Stimulated activated CD8-positive, alpha-beta memory T cell treated with anti-CD3 and anti-CD28 coated beads, Interleukin-4, amount 100 ng/mL, for 48 hours (primary cell): Measurements from ENCODE around the gene CELF2.
"Not testable (repeated sequence)": the region's sequence is repeated elsewhere in the genome, so short reads cannot be mapped to it uniquely, and the experiment has no call there.

Source experiments
- DNase-seq: peaks from one replicate; pipeline ENCODE4 v3.0.0-alpha.2; 2020

CELF2 gene

DNA sequence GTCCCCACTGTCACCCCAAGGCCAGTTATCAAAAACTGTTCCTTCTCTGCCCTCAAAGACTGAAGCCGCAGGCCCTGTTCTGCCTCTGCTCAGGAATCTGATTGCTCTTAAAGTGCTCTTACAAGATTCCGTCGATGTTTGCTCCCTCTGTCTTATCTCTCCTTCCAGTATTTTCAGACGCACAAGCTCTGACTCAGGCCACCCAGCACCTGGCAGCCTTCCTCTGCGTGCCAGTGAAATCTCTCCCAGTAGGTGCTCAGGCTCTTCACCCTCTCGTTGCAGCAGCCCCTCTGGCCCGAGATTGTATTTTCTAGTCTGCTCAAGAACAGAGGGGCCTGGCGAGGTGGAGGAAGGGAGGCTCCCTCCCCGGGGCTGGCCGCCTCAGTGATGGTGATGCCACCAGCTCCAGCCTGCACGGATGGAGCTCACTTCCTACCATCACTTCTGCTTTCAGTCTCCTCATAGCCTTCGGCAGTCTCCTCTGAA lies 317.5 kb downstream of the CELF2 start:
- no peak for DNase-seq

DNA sequence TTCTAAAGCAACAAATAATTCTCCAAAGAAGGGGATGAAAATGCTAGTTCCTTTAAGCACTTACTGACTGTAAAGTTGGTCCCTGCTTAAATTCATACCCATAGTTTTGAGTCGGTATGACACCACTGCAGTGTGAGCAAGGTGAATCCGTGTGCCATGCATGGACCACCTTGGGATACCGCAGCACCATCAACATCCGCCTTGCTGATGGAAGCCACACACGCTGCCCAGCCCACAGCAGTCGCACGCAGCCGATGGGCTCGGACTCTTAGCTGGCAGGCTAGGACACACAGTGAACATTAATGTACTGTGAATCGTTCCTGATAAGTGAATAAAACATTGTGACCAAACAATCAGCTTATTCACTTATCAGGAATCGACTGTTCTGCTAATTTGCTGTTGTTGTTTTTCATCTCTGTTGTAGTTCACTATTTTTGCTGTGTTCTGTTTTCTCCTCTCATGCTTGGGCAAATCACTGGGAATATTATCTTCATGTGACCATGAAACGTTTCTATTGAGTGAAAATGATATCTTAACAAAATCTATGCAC lies 318.3 kb downstream of the CELF2 start:
- DNase-seq: no peak

GRCh38 chr10:11336722-11337162 lies 319.1 kb downstream of the CELF2 start:
- no peak for DNase-seq

- DNase-seq: no peak
Observed at GRCh38 chr10:11337516-11337915, 319.8 kb downstream of the CELF2 start.

- no peak for DNase-seq
Observed at GRCh38 chr10:11338160-11338844, 320.6 kb downstream of the CELF2 start.

GRCh38 chr10:11339013-11339412 lies 321.3 kb downstream of the CELF2 start:
- DNase-seq: no peak

GRCh38 chr10:11339660-11340059 lies 322.0 kb downstream of the CELF2 start:
- no peak for DNase-seq

- no peak for DNase-seq
Observed at GRCh38 chr10:11341283-11341960, 323.8 kb downstream of the CELF2 start.

GRCh38 chr10:11344081-11344480 lies 326.4 kb downstream of the CELF2 start:
- no peak for DNase-seq

DNA sequence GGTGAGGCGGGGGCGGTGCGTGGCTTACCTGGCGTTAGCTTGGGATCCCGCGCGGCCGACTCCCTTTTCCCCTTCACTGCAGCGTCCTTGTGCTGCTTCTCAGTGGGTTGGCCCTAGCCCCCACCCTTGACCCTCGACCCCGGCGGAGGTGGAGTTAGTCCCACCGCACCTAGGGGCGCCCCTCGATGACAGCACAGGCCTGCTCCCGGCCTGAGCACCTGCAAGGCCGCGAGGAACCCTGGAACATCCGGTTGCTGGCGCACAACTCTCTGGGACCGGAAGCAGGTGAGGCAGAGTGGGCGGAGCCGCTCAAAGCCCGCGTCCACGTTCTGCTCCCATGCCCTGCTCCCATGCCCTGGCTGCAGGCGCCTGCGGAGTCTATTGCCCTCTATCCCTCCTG lies 326.9 kb downstream of the CELF2 start:
- DNase-seq: no peak

GRCh38 chr10:11345224-11346054 lies 327.8 kb downstream of the CELF2 start:
- DNase-seq: no peak

GRCh38 chr10:11347580-11347979 lies 329.9 kb downstream of the CELF2 start:
- not testable (repeated sequence) for DNase-seq

- no peak for DNase-seq
Observed at GRCh38 chr10:11351801-11352200, 334.1 kb downstream of the CELF2 start.

DNA sequence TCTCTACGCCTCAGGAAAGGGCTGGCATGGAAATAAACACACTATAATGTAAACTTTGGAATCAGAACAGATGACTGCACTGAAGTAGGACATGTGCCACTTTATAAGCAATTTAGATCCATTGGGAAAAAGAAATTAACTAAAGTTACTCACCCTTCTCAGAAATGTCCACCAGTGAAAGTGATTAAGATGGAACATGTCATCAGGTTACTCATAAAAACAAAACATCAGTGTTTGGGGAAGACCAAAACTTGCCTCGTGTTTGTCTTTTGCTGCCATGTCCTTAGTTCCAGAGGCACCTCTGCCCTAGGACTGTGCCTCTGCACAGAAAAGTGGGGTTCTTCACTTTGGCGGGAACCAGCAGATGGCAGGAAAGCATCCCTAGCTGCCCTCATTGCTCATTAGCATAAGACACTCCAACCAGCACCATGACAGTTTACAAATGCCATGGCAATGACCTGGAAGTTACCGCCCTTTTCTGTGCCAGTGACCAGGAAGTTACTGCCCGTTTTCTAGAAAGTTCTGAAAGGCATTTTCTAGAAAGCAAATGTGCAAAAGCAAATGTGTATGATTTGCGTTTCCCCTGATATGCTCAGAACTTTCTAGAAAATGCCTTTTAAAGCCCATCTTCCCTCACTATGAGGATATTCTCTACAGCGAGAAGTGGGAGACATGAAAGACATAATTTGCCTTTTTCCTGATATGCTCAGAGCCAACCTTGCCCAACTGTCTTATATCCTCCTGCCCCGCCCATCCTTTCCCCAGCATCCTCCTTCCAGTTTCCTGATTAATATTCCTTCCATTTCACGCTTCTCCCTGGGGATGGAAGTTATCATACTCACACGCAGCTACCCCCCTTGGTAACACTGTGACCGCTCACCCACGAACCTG lies 335.6 kb downstream of the CELF2 start:
- DNase-seq: no peak

DNA sequence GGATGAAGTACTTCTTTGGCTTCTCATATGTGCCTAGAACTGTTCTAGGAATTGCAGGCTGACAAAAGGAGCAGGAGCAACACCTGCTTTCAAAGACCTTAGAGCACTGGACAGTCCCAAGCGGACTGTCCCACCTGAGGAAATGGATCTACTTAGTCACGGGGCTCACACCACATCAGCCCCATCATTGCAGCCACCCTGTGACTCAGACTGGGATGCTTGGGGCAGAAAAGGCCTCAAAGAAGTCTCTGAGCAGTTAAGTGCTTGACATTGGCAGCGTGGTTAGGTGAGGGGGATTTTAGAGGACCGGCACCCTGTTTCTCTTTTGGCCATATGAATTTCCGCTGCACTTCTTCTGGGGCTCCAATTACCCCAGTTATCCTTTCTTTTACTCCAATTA lies 337.2 kb downstream of the CELF2 start:
- no peak for DNase-seq

- DNase-seq: no peak
Observed at GRCh38 chr10:11355592-11355991, 337.9 kb downstream of the CELF2 start.

- DNase-seq: no peak
Observed at GRCh38 chr10:11357439-11357838, 339.8 kb downstream of the CELF2 start.

DNA sequence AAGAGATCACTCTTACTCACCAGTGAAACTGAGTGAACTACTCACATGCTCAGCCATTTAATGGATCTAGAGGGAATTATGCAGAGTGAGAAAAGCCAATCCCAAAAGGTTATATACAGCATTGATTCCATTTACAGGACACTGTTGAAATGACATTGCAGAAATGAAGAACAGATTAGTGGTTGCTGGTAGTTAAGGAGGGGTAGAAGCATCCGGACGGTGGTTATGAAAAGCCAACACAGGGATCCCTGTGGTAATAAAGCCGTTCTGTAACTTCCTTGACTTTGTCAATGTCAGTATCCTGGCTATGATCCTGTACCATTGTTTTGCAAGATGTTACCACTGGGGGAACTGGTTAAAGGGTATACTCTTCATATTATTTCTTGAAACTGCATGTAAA lies 340.3 kb downstream of the CELF2 start:
- no peak for DNase-seq

- no peak for DNase-seq
Observed at GRCh38 chr10:11358923-11359575, 341.4 kb downstream of the CELF2 start.

- DNase-seq: no peak
Observed at GRCh38 chr10:11359869-11360268, 342.2 kb downstream of the CELF2 start.

DNA sequence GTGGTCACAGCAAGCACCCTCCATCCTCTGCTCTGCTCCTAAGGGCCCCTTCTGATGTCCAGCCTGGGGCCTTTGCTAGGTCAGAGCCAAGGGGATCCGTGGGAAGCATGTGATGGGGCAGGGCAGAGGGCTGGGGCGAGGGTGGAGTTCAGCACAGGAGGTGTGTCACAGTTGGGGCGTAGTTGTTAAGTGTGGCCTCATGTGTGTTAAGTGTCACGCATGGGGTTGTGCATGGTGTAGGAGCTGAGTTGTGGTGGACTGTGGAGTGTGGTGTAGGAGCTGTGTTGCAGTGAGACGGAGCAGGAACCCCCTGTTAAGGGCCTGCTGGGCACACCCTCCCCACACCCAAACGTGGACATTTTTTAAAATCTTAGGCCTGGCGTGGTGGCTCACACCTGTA lies 345.8 kb downstream of the CELF2 start:
- no peak for DNase-seq

DNA sequence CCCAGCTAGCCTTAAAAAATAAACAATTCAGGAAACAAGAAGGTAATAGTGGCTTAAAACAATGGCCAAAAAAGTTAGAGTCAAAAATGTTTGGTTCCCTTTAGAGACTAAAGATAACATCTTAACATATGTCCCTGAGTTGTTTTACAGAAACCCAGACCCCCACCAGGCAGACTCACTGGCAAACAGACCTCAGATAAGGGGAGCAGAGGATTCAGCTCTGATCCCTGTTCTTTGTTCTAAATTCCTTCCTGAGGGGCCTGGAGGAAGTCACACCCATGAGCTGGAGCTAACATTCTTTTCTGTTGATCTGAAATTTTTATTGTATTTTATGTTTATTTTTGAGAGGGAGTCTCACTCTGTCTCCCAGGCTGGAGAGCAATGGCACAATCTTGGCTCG lies 346.6 kb downstream of the CELF2 start:
- no peak for DNase-seq
